Adrenal gland (tissue), 12 donors: ENCODE data around the gene GSE1. TPM values are rescaled to one million over a fixed set of nuclear protein-coding genes. Genes with fewer than 3 reads are reported as not detected.

Source experiments
- DNase-seq, 7 donors: peaks; one replicate each; pipeline ENCODE4 v3.0.0-alpha.2; 2019 to 2020
- H3K27ac ChIP-seq, 5 donors: fragments of 200-600 bp; sonication (generic) in 4 of 5; 1 replicate in 3 of 5; 2 replicates in 2 of 5; pipeline versions ENCODE4 v1.5.1 to v1.8.0; 2016 to 2020; ENCODE audit warnings: mild to moderate bottlenecking in 1 of 5
- H3K27me3 ChIP-seq: fragments of 200-600 bp; 2 replicates; pipeline ENCODE4 v1.8.0; 2021
- H3K36me3 ChIP-seq, 2 donors: fragments of 200-600 bp; replicated peaks in 1 of 2; 1 replicate in 1 of 2; 2 replicates in 1 of 2; pipeline versions ENCODE4 v1.5.1 to v1.8.0; 2018 to 2022
- H3K4me1 ChIP-seq, 2 donors: fragments of 200-600 bp; replicated peaks in 1 of 2; 1 replicate in 1 of 2; 2 replicates in 1 of 2; pipeline versions ENCODE4 v1.5.1 to v1.8.0; 2018 to 2021
- H3K4me3 ChIP-seq, 4 donors: fragments of 200-600 bp; sonication (generic) in 3 of 4; one replicate each; pipeline ENCODE4 v1.5.1; 2016 to 2018
- H3K9me3 ChIP-seq, 3 donors: fragments of 200-600 bp; sonication (generic) in 1 of 3; replicated peaks in 1 of 3; 1 replicate in 2 of 3; 2 replicates in 1 of 3; pipeline versions ENCODE4 v1.5.1 to v1.8.0; 2016 to 2021
- POLR2A ChIP-seq, 2 donors: fragments of 450-650 bp; IDR thresholded peaks; one replicate each; pipeline ENCODE4 v1.6.1; 2017; ENCODE audit warnings: antibody characterized with exemption in 2 of 2, mild to moderate bottlenecking in 2 of 2, moderate library complexity in 1 of 2
- WGBS, 4 donors: extraction: QIAGEN DNeasy Blood & Tissue Kit in 2 of 4; methylation state at CpG; one replicate each; pipeline versions ENCODE4 v1.1.5 to v1.1.7; 2013 to 2017; 5-methylcytosine and 5-hydroxymethylcytosine counted together
- intact Hi-C, 2 donors: fragments of 100-400 bp; cut with DNase I; formaldehyde crosslinking; loops; one replicate each; pipeline versions ENCODE4 v1.14.1 to v1.15.0; 2022 to 2023
- polyA plus RNA-seq, 3 donors: library from polyadenylated mRNA; stranded (reverse); fragments of 200-250 nt in 2 of 3; fragments of 350-450 nt in 1 of 3; fragmentation: Illumina TruSeq in 1 of 3; extraction: RNeasy Lipid Tissue Mini Kit (QIAGEN cat#74804) in 1 of 3; gene quantifications; one replicate each; pipeline ENCODE4 v1.2.3, GENCODE V29; 2013 to 2014
- total RNA-seq, 9 donors: library from RNA; depleted of rRNA in 4 of 9; stranded (reverse); fragments of >200 nt in 4 of 9; fragments of 120-200 nt in 1 of 9; fragmentation: NEBNext Ultra II Directional in 1 of 9; extraction: Animal tissue kit (Norgen Biotek cat#: 25700) in 1 of 9; gene quantifications; one replicate each; pipeline versions ENCODE4 v1.1.0 to v1.2.4, GENCODE V29; 2013 to 2023
- TF ChIP-seq, protein P1 (sequence below), 6 experiments: fragments of 450-650 bp in 4 of 6; fragments of 200-600 bp in 2 of 6; sonication (generic) in 1 of 6; IDR thresholded peaks; 1 replicate in 5 of 6; 2 replicates in 1 of 6; pipeline versions ENCODE4 v1.5.1 to v1.8.0; 2016 to 2021; ENCODE audit warnings: antibody characterized with exemption in 6 of 6, mild to moderate bottlenecking in 2 of 6, moderate library complexity in 1 of 6
- donor health status: healthy with polysubstance abuse.
- donor health status: Bipolar disorder and iron deficiency.
- donor health status: DM: yes; HTN: yes; CAD: no.
- donor health status: DM: no; HTN: no; CAD: no.
- donor health status: DM: no; HTN: no; CAD: no.
- donor health status: DM: yes; HTN: yes; CAD: no.

GSE1 gene
- total and polyA plus RNA-seq, 12 donors: 7.8 to 99.9 (median 64.8) TPM

DNA sequence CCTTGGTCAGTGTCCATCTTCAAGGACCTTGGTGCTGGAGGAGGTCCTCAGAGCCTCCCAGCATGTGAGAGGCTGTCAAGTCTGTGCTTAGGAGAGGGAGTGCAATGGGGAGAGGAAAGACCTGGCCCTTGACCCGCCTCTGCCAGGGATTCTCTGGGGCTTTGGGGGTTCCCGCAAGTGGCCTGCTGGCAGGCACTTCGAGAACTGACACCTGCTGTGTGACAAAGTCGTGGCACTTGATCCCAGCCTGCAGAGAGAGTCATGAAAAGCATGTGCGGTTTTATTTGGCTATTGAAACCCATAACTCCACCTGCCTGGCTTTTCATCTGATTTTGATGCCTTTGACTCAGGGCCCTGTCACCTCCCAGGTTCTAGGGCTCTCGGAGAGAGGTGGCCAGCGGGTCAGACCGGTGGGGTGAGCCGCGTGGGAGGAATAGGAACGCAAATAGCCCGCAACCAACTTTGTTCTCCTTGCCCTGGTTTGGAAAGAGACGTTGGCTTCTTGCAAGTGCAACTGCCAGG lies 42.8 kb upstream of the GSE1 start:
- Histone ChIP-seq H3K27ac (peak overlapping the region in 2 of 5 donors; percentile 49 to 56), H3K4me1 (peaks cover 14 to 52% of the 10 kb centered on the region in 2 donors), H3K36me3 (no peaks in the 10 kb centered on the region), H3K4me3 (no peak overlapping the region), H3K27me3 (no peaks in the 10 kb centered on the region), H3K9me3 (no peaks in the 10 kb centered on the region)
- DNase-seq: no peak
- TF ChIP-seq, protein P1, sequence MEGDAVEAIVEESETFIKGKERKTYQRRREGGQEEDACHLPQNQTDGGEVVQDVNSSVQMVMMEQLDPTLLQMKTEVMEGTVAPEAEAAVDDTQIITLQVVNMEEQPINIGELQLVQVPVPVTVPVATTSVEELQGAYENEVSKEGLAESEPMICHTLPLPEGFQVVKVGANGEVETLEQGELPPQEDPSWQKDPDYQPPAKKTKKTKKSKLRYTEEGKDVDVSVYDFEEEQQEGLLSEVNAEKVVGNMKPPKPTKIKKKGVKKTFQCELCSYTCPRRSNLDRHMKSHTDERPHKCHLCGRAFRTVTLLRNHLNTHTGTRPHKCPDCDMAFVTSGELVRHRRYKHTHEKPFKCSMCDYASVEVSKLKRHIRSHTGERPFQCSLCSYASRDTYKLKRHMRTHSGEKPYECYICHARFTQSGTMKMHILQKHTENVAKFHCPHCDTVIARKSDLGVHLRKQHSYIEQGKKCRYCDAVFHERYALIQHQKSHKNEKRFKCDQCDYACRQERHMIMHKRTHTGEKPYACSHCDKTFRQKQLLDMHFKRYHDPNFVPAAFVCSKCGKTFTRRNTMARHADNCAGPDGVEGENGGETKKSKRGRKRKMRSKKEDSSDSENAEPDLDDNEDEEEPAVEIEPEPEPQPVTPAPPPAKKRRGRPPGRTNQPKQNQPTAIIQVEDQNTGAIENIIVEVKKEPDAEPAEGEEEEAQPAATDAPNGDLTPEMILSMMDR (IDR thresholded peaks at IDR 0.05): no peak
- no peak for TF ChIP-seq POLR2A (IDR thresholded peaks at IDR 0.05)
- intact Hi-C loops: no loop called here
- WGBS, 4 donors: 69 to 81% (median 73%) methylated on average over 11 to 13 of the region's 13 CpGs

DNA sequence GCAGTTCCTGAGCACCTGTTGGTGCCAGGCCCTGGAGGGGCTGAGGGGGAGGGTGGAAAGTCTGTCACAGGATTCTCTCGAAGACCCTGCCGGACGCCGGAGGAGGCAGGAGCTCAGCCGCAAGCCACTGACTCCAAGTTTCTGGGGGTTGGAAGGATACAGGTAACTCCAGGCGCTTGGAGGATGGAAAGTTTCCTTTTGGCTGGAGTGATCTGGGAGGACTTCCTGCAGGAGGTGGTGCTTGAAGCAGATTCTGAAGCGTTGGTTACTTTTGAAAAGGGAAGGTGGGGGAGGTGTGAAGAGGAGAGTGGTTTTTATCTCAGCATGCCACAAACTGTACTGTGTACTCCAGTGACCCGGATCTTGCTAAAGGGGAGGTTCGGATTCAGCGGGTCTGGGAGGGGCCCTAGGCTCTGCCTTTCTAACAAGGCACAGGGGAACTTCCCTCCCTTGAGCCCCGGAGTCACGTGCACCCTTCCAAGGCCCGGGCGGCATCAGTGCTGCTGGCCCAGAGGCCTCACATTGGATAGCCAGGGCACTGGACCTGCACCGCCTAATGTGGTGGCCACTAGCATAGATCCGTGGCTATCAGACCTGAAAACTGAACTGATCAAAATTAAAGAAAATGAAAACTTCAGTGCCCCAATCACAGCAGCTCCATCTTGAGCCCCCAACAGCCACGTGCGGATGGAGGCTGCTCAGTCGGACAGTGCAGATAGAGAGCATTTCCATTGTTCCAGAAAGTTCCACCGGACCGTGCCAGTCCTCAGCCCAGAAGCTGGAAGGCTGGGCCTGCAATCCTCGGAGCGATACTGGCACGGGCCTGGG lies 42.2 kb upstream of the GSE1 start:
- H3K27ac ChIP-seq: peak overlapping the region in 1 of 5 donors; percentile 45
- WGBS, 4 donors: 74 to 88% (median 80%) methylated on average over 19 to 24 of the region's 24 CpGs

DNA sequence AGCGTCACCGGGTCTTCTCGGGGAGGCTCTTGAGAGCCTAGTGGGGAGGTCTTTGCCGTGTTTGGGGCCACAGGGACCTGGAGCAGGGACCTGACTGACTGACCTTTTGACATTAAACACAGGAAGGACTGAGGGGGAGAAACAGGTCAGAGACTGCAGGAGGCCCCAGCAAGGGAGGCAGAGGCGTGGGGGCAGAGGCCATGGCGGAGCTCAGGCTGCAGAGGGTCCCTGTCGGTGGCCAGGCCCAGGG lies 41.6 kb upstream of the GSE1 start:
- peak overlapping the region in 1 of 5 donors; percentile 45 for H3K27ac ChIP-seq
- H3K4me1 ChIP-seq: peaks cover 14 to 59% of the 10 kb centered on the region in 2 donors
- H3K27me3 ChIP-seq: no peaks in the 10 kb centered on the region
- TF ChIP-seq, protein P1 (IDR thresholded peaks at IDR 0.05): no peak
- no peak for TF ChIP-seq POLR2A (IDR thresholded peaks at IDR 0.05)
- no peak for DNase-seq
- 75 to 95% (median 78%) methylated on average over 7 of the region's 7 CpGs for WGBS, 4 donors
- H3K36me3 ChIP-seq: no peaks in the 10 kb centered on the region
- no peak overlapping the region for H3K4me3 ChIP-seq
- no peaks in the 10 kb centered on the region for H3K9me3 ChIP-seq
- intact Hi-C loops: no loop called here

More for the DNA sequence above, 42.2 kb upstream of the GSE1 start:
- intact Hi-C loops: no loop called here
- H3K9me3 ChIP-seq: no peaks in the 10 kb centered on the region
- DNase-seq: peak in 3 of 7 donors; percentile 50 to 61 (median 57)
- H3K27me3 ChIP-seq: no peaks in the 10 kb centered on the region
- no peaks in the 10 kb centered on the region for H3K36me3 ChIP-seq
- TF ChIP-seq POLR2A (IDR thresholded peaks at IDR 0.05): no peak
- TF ChIP-seq, protein P1 (IDR thresholded peaks at IDR 0.05): no peak
- no peak overlapping the region for H3K4me3 ChIP-seq
- H3K4me1 ChIP-seq: peaks cover 14 to 59% of the 10 kb centered on the region in 2 donors

DNA sequence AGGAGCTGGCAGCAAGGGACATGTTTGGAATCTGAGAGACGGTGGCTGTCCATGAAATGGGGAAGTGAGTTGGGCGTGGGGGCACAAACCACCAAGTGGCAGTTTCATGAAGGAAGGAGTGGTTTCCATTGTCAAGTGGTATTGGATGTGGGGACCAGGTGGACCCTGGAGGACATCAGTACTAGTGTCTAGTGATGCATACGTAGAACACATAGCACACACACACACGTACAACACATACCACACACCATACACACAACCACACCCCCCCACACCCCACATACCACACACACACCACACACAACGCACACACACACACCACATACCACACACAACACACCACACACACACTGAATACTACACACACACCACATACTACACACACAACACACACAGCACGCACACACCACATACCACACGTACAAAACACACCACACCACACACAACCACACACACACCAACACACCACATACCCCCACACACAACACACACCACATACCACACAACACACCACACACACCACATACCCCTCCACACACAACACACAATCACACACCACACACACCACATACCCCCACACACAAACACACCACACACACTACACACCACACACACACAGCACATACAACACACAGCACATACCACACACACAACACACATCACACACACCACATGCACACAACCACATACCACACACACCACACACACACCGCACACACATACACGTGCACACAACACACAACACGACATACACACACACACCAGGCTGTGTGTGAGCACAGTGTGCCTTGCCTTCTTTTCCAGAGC lies 41.1 kb upstream of the GSE1 start:
- TF ChIP-seq, protein P1 (IDR thresholded peaks at IDR 0.05): no peak
- TF ChIP-seq POLR2A (IDR thresholded peaks at IDR 0.05): no peak
- Histone ChIP-seq H3K27me3 (no peaks in the 10 kb centered on the region), H3K4me3 (no peak overlapping the region), H3K27ac (peak overlapping the region in 1 of 5 donors; percentile 45), H3K36me3 (no peaks in the 10 kb centered on the region), H3K9me3 (no peaks in the 10 kb centered on the region), H3K4me1 (peaks cover 14 to 59% of the 10 kb centered on the region in 2 donors)
- intact Hi-C loops: no loop called here
- DNase-seq: no peak
- WGBS, 4 donors: 72 to 83% (median 76%) methylated on average over 10 of the region's 10 CpGs
